HK-2 (cell line): ENCODE measurements around the gene ACER3.
"Not testable (repeated sequence)": the region's sequence is repeated elsewhere in the genome, so short reads cannot be mapped to it uniquely, and the experiment has no call there.

Experiments
- DNase-seq: peaks from one replicate; pipeline ENCODE4 v3.0.0-alpha.2; 2018; ENCODE audit not compliant: unreplicated experiment

Gene ACER3

GRCh38 chr11:76995081-76995576 lies 134.4 kb downstream of the ACER3 start:
- no peak for DNase-seq

- no peak for DNase-seq
These were observed 136.8 kb downstream of the ACER3 start for GRCh38 chr11:76997512-76997911.

GRCh38 chr11:76999597-76999996 lies 138.9 kb downstream of the ACER3 start:
- DNase-seq: no peak

GRCh38 chr11:77001613-77002012 lies 140.9 kb downstream of the ACER3 start:
- no peak for DNase-seq

- DNase-seq: no peak
These were observed 142.1 kb downstream of the ACER3 start for GRCh38 chr11:77002776-77003175.

GRCh38 chr11:77003963-77004362 lies 143.2 kb downstream of the ACER3 start:
- DNase-seq: no peak

GRCh38 chr11:77009533-77010160 lies 148.9 kb downstream of the ACER3 start:
- DNase-seq: no peak

- DNase-seq: no peak
These were observed 154.0 kb downstream of the ACER3 start for GRCh38 chr11:77014669-77015068.

- not testable (repeated sequence) for DNase-seq
These were observed 157.7 kb downstream of the ACER3 start for GRCh38 chr11:77018396-77018924.

- DNase-seq: no peak
These were observed 159.4 kb downstream of the ACER3 start for GRCh38 chr11:77019976-77020595.

- DNase-seq: no peak
These were observed 160.0 kb downstream of the ACER3 start for GRCh38 chr11:77020734-77021133.

GRCh38 chr11:77024745-77025144 lies 164.0 kb downstream of the ACER3 start:
- DNase-seq: no peak

GRCh38 chr11:77026221-77026620 lies 165.5 kb downstream of the ACER3 start:
- DNase-seq: no peak

- no peak for DNase-seq
These were observed 166.0 kb downstream of the ACER3 start for GRCh38 chr11:77026743-77027142.

GRCh38 chr11:77027275-77027674 lies 166.6 kb downstream of the ACER3 start:
- DNase-seq: no peak

GRCh38 chr11:77029829-77030228 lies 169.1 kb downstream of the ACER3 start:
- DNase-seq: no peak

- DNase-seq: no peak
These were observed 170.2 kb downstream of the ACER3 start for GRCh38 chr11:77030834-77031414.

GRCh38 chr11:77031599-77031998 lies 170.9 kb downstream of the ACER3 start:
- DNase-seq: no peak

- no peak for DNase-seq
These were observed 174.3 kb downstream of the ACER3 start for GRCh38 chr11:77035039-77035438.

- no peak for DNase-seq
These were observed 174.9 kb downstream of the ACER3 start for GRCh38 chr11:77035580-77035979.

- DNase-seq: no peak
These were observed 175.7 kb downstream of the ACER3 start for GRCh38 chr11:77036398-77036797.

GRCh38 chr11:77037057-77037456 lies 176.3 kb downstream of the ACER3 start:
- no peak for DNase-seq
